OCI-LY7 (cell line): Measurements from ENCODE around the gene ITGA5.

Experiments used
- EZH2phosphoT487 ChIP-seq: fragments of 200-600 bp; sonication (generic); IDR thresholded peaks from 2 replicates; pipeline ENCODE4 v1.6.1; 2018; ENCODE audit warnings: low read depth, borderline replicate concordance, mild to moderate bottlenecking, mixed run types, antibody characterized with exemption, low read length, moderate library complexity, mixed read lengths
- TF ChIP-seq, protein P1 (sequence below): fragments of 200-600 bp; sonication (generic); conservative IDR thresholded peaks from 2 replicates; pipeline ENCODE4 v1.5.1; 2014; ENCODE audit warnings: mild to moderate bottlenecking, antibody characterized with exemption, low read length, moderate library complexity, mixed read lengths

DNA sequence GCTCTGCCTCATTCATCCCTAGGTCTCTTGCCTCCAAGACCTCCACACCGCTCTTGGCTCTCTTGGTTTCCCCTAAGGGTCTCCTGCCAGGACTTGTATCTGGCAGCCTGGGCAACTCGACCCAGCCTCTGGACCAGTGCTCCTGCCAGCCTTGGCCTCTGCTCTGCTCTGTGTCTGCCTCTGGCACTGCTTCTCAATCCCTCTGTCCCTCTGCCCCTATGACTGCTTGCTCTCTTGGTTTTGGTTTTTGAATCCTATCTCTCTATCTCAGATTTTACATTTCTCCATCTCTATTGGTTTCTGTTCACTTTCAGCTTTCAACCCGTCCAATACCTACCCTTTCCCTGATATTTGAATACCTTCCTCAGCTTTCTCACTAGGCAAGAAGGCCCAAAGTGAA, 6.3 kb downstream of the ITGA5 start:
- TF ChIP-seq, protein P1, sequence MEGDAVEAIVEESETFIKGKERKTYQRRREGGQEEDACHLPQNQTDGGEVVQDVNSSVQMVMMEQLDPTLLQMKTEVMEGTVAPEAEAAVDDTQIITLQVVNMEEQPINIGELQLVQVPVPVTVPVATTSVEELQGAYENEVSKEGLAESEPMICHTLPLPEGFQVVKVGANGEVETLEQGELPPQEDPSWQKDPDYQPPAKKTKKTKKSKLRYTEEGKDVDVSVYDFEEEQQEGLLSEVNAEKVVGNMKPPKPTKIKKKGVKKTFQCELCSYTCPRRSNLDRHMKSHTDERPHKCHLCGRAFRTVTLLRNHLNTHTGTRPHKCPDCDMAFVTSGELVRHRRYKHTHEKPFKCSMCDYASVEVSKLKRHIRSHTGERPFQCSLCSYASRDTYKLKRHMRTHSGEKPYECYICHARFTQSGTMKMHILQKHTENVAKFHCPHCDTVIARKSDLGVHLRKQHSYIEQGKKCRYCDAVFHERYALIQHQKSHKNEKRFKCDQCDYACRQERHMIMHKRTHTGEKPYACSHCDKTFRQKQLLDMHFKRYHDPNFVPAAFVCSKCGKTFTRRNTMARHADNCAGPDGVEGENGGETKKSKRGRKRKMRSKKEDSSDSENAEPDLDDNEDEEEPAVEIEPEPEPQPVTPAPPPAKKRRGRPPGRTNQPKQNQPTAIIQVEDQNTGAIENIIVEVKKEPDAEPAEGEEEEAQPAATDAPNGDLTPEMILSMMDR: no peak
- TF ChIP-seq EZH2phosphoT487: no peak
